ENCODE measurements around the gene CYP2C8.

The CYP2C8 gene

GRCh38 chr10:95056744-95057363 is 12.4 kb downstream of the CYP2C8 start:
- TF ChIP-seq, protein P1, sequence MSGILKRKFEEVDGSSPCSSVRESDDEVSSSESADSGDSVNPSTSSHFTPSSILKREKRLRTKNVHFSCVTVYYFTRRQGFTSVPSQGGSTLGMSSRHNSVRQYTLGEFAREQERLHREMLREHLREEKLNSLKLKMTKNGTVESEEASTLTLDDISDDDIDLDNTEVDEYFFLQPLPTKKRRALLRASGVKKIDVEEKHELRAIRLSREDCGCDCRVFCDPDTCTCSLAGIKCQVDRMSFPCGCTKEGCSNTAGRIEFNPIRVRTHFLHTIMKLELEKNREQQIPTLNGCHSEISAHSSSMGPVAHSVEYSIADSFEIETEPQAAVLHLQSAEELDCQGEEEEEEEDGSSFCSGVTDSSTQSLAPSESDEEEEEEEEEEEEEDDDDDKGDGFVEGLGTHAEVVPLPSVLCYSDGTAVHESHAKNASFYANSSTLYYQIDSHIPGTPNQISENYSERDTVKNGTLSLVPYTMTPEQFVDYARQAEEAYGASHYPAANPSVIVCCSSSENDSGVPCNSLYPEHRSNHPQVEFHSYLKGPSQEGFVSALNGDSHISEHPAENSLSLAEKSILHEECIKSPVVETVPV (CRISPR knock-in tag; IDR thresholded peaks at IDR 0.05), result no peak
- TF ChIP-seq RARB (CRISPR knock-in tag; IDR thresholded peaks at IDR 0.05) (no peak), ESRRG (CRISPR knock-in tag; IDR thresholded peaks at IDR 0.05) (no peak), ISL1 (CRISPR knock-in tag; IDR thresholded peaks at IDR 0.05) (no peak), ZNF565 (CRISPR knock-in tag; conservative IDR thresholded peaks at IDR 0.05; ENCODE audit: low read depth) (no peak), ZFP30 (CRISPR knock-in tag; IDR thresholded peaks at IDR 0.05) (no peak), ZNF70 (CRISPR knock-in tag; IDR thresholded peaks at IDR 0.05) (no peak), PPARA (CRISPR knock-in tag; IDR thresholded peaks at IDR 0.05; ENCODE audit: borderline replicate concordance) (no peak), GLIS3 (CRISPR knock-in tag; IDR thresholded peaks at IDR 0.05) (no peak)
- TF ChIP-seq, protein P2, sequence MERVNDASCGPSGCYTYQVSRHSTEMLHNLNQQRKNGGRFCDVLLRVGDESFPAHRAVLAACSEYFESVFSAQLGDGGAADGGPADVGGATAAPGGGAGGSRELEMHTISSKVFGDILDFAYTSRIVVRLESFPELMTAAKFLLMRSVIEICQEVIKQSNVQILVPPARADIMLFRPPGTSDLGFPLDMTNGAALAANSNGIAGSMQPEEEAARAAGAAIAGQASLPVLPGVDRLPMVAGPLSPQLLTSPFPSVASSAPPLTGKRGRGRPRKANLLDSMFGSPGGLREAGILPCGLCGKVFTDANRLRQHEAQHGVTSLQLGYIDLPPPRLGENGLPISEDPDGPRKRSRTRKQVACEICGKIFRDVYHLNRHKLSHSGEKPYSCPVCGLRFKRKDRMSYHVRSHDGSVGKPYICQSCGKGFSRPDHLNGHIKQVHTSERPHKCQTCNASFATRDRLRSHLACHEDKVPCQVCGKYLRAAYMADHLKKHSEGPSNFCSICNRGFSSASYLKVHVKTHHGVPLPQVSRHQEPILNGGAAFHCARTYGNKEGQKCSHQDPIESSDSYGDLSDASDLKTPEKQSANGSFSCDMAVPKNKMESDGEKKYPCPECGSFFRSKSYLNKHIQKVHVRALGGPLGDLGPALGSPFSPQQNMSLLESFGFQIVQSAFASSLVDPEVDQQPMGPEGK (CRISPR knock-in tag; IDR thresholded peaks at IDR 0.05; ENCODE audit: borderline replicate concordance), result no peak
- TF ChIP-seq, protein P3, sequence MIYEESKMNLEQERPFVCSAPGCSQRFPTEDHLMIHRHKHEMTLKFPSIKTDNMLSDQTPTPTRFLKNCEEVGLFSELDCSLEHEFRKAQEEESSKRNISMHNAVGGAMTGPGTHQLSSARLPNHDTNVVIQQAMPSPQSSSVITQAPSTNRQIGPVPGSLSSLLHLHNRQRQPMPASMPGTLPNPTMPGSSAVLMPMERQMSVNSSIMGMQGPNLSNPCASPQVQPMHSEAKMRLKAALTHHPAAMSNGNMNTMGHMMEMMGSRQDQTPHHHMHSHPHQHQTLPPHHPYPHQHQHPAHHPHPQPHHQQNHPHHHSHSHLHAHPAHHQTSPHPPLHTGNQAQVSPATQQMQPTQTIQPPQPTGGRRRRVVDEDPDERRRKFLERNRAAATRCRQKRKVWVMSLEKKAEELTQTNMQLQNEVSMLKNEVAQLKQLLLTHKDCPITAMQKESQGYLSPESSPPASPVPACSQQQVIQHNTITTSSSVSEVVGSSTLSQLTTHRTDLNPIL (CRISPR knock-in tag; IDR thresholded peaks at IDR 0.05; ENCODE audit: low read depth), result no peak
- TF ChIP-seq, protein P4, sequence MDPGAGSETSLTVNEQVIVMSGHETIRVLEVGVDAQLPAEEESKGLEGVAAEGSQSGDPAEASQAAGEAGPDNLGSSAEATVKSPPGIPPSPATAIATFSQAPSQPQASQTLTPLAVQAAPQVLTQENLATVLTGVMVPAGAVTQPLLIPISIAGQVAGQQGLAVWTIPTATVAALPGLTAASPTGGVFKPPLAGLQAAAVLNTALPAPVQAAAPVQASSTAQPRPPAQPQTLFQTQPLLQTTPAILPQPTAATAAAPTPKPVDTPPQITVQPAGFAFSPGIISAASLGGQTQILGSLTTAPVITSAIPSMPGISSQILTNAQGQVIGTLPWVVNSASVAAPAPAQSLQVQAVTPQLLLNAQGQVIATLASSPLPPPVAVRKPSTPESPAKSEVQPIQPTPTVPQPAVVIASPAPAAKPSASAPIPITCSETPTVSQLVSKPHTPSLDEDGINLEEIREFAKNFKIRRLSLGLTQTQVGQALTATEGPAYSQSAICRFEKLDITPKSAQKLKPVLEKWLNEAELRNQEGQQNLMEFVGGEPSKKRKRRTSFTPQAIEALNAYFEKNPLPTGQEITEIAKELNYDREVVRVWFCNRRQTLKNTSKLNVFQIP (CRISPR knock-in tag; IDR thresholded peaks at IDR 0.05; ENCODE audit: borderline replicate concordance, low read depth), result no peak
- no peak for ATAC-seq

DNA sequence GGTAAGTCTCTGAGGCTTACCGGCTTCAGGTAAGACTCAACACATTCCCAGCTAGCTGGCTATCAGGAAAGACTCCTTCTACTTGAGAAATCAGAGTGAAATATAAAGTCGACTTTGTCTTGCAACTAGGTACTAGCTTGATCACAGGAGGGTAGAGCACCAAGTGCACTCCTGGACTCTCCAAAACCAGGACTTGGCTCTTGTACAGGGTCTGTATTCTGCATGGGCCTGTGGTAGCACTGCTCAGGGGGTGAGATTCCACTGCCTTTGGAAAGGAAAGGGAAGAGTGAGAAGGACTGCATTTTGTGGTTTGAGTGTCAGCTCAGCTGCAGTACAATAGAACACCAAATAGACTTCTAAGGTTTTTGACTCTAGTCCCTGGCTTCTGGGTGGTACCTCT is 19.4 kb downstream of the CYP2C8 start:
- no peak for ATAC-seq

More for the DNA sequence above, 19.4 kb downstream of the CYP2C8 start:
- TF ChIP-seq, protein P2 (CRISPR knock-in tag; IDR thresholded peaks at IDR 0.05; ENCODE audit: borderline replicate concordance), result no peak
- no peak for TF ChIP-seq ZNF565 (CRISPR knock-in tag; conservative IDR thresholded peaks at IDR 0.05; ENCODE audit: low read depth)
- no peak for TF ChIP-seq RARB (CRISPR knock-in tag; IDR thresholded peaks at IDR 0.05)
- no peak for TF ChIP-seq ZFP3 (CRISPR knock-in tag; IDR thresholded peaks at IDR 0.05)
- TF ChIP-seq ZNF70 (CRISPR knock-in tag; IDR thresholded peaks at IDR 0.05), result no peak
- TF ChIP-seq ZFP30 (CRISPR knock-in tag; IDR thresholded peaks at IDR 0.05), result no peak
- TF ChIP-seq GLIS3 (CRISPR knock-in tag; IDR thresholded peaks at IDR 0.05), result no peak
- TF ChIP-seq TCF4 (CRISPR knock-in tag; IDR thresholded peaks at IDR 0.05; ENCODE audit: borderline replicate concordance), result no peak
- TF ChIP-seq, protein P1 (CRISPR knock-in tag; IDR thresholded peaks at IDR 0.05), result no peak
- no peak for TF ChIP-seq TOX (CRISPR knock-in tag; IDR thresholded peaks at IDR 0.05; ENCODE audit: borderline replicate concordance)
- TF ChIP-seq ESRRG (CRISPR knock-in tag; IDR thresholded peaks at IDR 0.05), result no peak
- no peak for TF ChIP-seq ZC3H10 (CRISPR knock-in tag; IDR thresholded peaks at IDR 0.05)
- TF ChIP-seq, protein P4 (CRISPR knock-in tag; IDR thresholded peaks at IDR 0.05; ENCODE audit: borderline replicate concordance, low read depth), result no peak
- TF ChIP-seq, protein P5, sequence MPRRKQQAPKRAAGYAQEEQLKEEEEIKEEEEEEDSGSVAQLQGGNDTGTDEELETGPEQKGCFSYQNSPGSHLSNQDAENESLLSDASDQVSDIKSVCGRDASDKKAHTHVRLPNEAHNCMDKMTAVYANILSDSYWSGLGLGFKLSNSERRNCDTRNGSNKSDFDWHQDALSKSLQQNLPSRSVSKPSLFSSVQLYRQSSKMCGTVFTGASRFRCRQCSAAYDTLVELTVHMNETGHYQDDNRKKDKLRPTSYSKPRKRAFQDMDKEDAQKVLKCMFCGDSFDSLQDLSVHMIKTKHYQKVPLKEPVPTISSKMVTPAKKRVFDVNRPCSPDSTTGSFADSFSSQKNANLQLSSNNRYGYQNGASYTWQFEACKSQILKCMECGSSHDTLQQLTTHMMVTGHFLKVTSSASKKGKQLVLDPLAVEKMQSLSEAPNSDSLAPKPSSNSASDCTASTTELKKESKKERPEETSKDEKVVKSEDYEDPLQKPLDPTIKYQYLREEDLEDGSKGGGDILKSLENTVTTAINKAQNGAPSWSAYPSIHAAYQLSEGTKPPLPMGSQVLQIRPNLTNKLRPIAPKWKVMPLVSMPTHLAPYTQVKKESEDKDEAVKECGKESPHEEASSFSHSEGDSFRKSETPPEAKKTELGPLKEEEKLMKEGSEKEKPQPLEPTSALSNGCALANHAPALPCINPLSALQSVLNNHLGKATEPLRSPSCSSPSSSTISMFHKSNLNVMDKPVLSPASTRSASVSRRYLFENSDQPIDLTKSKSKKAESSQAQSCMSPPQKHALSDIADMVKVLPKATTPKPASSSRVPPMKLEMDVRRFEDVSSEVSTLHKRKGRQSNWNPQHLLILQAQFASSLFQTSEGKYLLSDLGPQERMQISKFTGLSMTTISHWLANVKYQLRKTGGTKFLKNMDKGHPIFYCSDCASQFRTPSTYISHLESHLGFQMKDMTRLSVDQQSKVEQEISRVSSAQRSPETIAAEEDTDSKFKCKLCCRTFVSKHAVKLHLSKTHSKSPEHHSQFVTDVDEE (CRISPR knock-in tag; IDR thresholded peaks at IDR 0.05), result no peak
- no peak for TF ChIP-seq CSDC2 (CRISPR knock-in tag; IDR thresholded peaks at IDR 0.05)

Data from SK-N-SH treated with all-trans-retinoic acid at 6 μM for 48 hours (cell line).